GM12892 (cell line): ENCODE results near the gene OLFM2.
"Not testable (repeated sequence)": the region's sequence is repeated elsewhere in the genome, so short reads cannot be mapped to it uniquely, and the experiment has no call there.

Experiments used
- DNase-seq: peaks from one replicate; pipeline ENCODE4 v3.0.0; 2011; ENCODE audit not compliant: insufficient read length
- FAIRE-seq: peaks from 2 replicates; lab custom pipeline; 2011; peaks lifted over from hg19 to GRCh38; lab: Jason Lieb, UNC
- POLR2A ChIP-seq: IDR thresholded peaks from 2 replicates; pipeline ENCODE4 v1.6.1; 2011; ENCODE audit warnings: low read depth, low read length, control low read depth
- POLR2AphosphoS5 ChIP-seq: IDR thresholded peaks from 2 replicates; pipeline ENCODE4 v1.6.1; 2011; ENCODE audit warnings: low read depth, low read length, control low read depth
- TAF1 ChIP-seq: IDR thresholded peaks from 2 replicates; pipeline ENCODE4 v1.6.1; 2011; ENCODE audit warnings: low read depth, mild to moderate bottlenecking, control low read depth, low read length, borderline replicate concordance

OLFM2 gene

GRCh38 chr19:9961103-9961502, 24.8 kb upstream of the OLFM2 start:
- TF ChIP-seq POLR2A, result no peak
- no peak for TF ChIP-seq TAF1
- no peak for DNase-seq
- no peak for FAIRE-seq

GRCh38 chr19:9958379-9958821, 22.1 kb upstream of the OLFM2 start:
- TF ChIP-seq POLR2A (no peak), TAF1 (no peak), POLR2AphosphoS5 (no peak)
- FAIRE-seq, result no peak

GRCh38 chr19:9956956-9957355, 20.6 kb upstream of the OLFM2 start:
- FAIRE-seq (no peak), DNase-seq (no peak)
- no peak for TF ChIP-seq TAF1
- TF ChIP-seq POLR2AphosphoS5, result no peak

More at GRCh38 chr19:9958379-9958821, 22.1 kb upstream of the OLFM2 start:
- no peak for DNase-seq

GRCh38 chr19:9953802-9954542, 17.7 kb upstream of the OLFM2 start:
- TF ChIP-seq TAF1, result no peak
- no peak for TF ChIP-seq POLR2AphosphoS5
- TF ChIP-seq POLR2A, result no peak
- DNase-seq (no peak), FAIRE-seq (no peak)

- no peak for TF ChIP-seq POLR2AphosphoS5
- no peak for TF ChIP-seq POLR2A
- TF ChIP-seq TAF1, result no peak
- FAIRE-seq, result no peak
- DNase-seq, result no peak
These were observed 16.0 kb upstream of the OLFM2 start for GRCh38 chr19:9952276-9952675.

- TF ChIP-seq TAF1 (no peak), POLR2AphosphoS5 (no peak), POLR2A (no peak)
- FAIRE-seq, result no peak
These were observed 11.1 kb upstream of the OLFM2 start for GRCh38 chr19:9947441-9947840.

GRCh38 chr19:9946528-9947125, 10.3 kb upstream of the OLFM2 start:
- FAIRE-seq, DNase-seq: not testable (repeated sequence)

More at GRCh38 chr19:9947441-9947840, 11.1 kb upstream of the OLFM2 start:
- no peak for DNase-seq

GRCh38 chr19:9945319-9945966, 9.1 kb upstream of the OLFM2 start:
- FAIRE-seq, result no peak
- TF ChIP-seq POLR2AphosphoS5 (no peak), POLR2A (no peak), TAF1 (no peak)
- no peak for DNase-seq

- no peak for TF ChIP-seq POLR2AphosphoS5
- no peak for TF ChIP-seq TAF1
- TF ChIP-seq POLR2A, result no peak
- FAIRE-seq, result no peak
- no peak for DNase-seq
These were observed 7.4 kb upstream of the OLFM2 start for GRCh38 chr19:9943744-9944143.

GRCh38 chr19:9941671-9942070, 5.4 kb upstream of the OLFM2 start:
- no peak for DNase-seq
- no peak for TF ChIP-seq TAF1
- TF ChIP-seq POLR2A, result no peak
- no peak for TF ChIP-seq POLR2AphosphoS5
- no peak for FAIRE-seq

GRCh38 chr19:9941231-9941630, 4.9 kb upstream of the OLFM2 start:
- FAIRE-seq (no peak), DNase-seq (no peak)

GRCh38 chr19:9940778-9941177, 4.5 kb upstream of the OLFM2 start:
- FAIRE-seq (no peak), DNase-seq (no peak)
- TF ChIP-seq TAF1, result no peak
- no peak for TF ChIP-seq POLR2A
- no peak for TF ChIP-seq POLR2AphosphoS5

More at GRCh38 chr19:9941231-9941630, 4.9 kb upstream of the OLFM2 start:
- no peak for TF ChIP-seq TAF1
- TF ChIP-seq POLR2AphosphoS5, result no peak
- no peak for TF ChIP-seq POLR2A
